ENCODE measurements around the gene DPH1.

DNA sequence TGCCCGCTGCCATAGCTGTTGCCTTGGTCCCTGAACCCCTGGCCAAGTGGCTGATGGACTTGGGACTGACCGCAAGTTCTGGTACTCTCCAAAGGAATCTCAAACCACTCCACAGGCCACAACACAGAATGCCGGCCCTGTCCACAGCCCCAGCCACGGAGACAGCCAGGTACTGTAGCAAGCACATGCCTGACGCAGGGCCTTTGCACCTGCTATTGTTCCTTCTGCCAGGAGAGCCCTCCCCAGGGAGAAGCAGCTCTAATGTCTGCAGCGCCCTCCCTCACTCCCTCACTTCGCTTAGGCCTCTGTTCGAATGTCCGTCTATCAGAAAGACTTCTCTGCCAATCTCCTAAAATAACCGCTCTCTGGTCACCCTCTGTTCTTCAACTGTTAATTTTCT lies 20.2 kb upstream of the DPH1 start:
- TF ChIP-seq, protein P1, sequence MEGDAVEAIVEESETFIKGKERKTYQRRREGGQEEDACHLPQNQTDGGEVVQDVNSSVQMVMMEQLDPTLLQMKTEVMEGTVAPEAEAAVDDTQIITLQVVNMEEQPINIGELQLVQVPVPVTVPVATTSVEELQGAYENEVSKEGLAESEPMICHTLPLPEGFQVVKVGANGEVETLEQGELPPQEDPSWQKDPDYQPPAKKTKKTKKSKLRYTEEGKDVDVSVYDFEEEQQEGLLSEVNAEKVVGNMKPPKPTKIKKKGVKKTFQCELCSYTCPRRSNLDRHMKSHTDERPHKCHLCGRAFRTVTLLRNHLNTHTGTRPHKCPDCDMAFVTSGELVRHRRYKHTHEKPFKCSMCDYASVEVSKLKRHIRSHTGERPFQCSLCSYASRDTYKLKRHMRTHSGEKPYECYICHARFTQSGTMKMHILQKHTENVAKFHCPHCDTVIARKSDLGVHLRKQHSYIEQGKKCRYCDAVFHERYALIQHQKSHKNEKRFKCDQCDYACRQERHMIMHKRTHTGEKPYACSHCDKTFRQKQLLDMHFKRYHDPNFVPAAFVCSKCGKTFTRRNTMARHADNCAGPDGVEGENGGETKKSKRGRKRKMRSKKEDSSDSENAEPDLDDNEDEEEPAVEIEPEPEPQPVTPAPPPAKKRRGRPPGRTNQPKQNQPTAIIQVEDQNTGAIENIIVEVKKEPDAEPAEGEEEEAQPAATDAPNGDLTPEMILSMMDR (IDR thresholded peaks at IDR 0.05), result no peak
- TF ChIP-seq POLR2AphosphoS5 (IDR thresholded peaks at IDR 0.05) (no peak), POLR2A (IDR thresholded peaks at IDR 0.05) (no peak)
